H1 (cell line): ENCODE results near the gene KAZALD1. TPM values are rescaled to one million over a fixed set of nuclear protein-coding genes. Genes with fewer than 3 reads are reported as not detected.

Experiments
- CBX8 ChIP-seq: fragments of 300-800, 300-1000 bp; sonication (generic); IDR thresholded peaks from 2 replicates; pipeline ENCODE4 v1.7.1; 2016; ENCODE audit warnings: low read depth, low read length, borderline replicate concordance
- EP300 ChIP-seq, 2 experiments: IDR thresholded peaks; 1 replicate in 1 of 2; 2 replicates in 1 of 2; pipeline ENCODE4 v1.6.1; 2011 to 2012; ENCODE audit warnings: low read depth in 2 of 2, low read length in 2 of 2, mild to moderate bottlenecking in 2 of 2, borderline replicate concordance in 1 of 2, inconsistent platforms in 1 of 2, moderate library complexity in 1 of 2
- GTF2F1 ChIP-seq: IDR thresholded peaks from 2 replicates; pipeline ENCODE4 v1.6.1; 2012; ENCODE audit warnings: low read depth, low read length, improper control_type of control experiment, borderline replicate concordance
- JUN ChIP-seq: IDR thresholded peaks from 2 replicates; pipeline ENCODE4 v1.6.1; 2011; ENCODE audit warnings: low read depth, mild to moderate bottlenecking, improper control_type of control experiment, low read length
- KDM5A ChIP-seq: fragments of 200-600 bp; IDR thresholded peaks from 2 replicates; pipeline ENCODE4 v1.7.1; 2012; ENCODE audit warnings: mild to moderate bottlenecking, low read length, inconsistent platforms, mixed read lengths
- RNF2 ChIP-seq: fragments of 200-900, 300-1000 bp; sonication (generic); IDR thresholded peaks from 2 replicates; pipeline ENCODE4 v1.7.1; 2016; ENCODE audit warnings: borderline replicate concordance, low read depth, mild to moderate bottlenecking, antibody characterized with exemption, low read length; ENCODE audit not compliant: poor library complexity, severe bottlenecking; ENCODE audit errors: missing control alignments
- polyA plus RNA-seq, 7 experiments: library from polyadenylated mRNA; depleted of rRNA in 3 of 7; stranded (reverse) in 5 of 7; unstranded in 2 of 7; fragments of >200 nt in 5 of 7; fragments of 200-250 nt in 2 of 7; gene quantifications; 1 replicate in 5 of 7; 2 replicates in 1 of 7; 4 replicates in 1 of 7; pipeline versions ENCODE4 v1.2.1 to v1.2.3, GENCODE V29; 2011 to 2013; ENCODE audit warnings: missing spikeins in 2 of 7, mixed read lengths in 2 of 7
- total RNA-seq: library from RNA; stranded (reverse); fragmentation: NEBNext Ultra II Directional; extraction: Animal tissue kit (Norgen Biotek cat#: 25700); gene quantifications from 2 replicates; pipeline ENCODE4 v1.2.1, GENCODE V29; 2021

Gene KAZALD1
- total and polyA plus RNA-seq, 2 of the 8 experiments (the other 6 are each of a cell fraction or from before 2014, with no cell fraction given): 0.65 to 1.9 TPM

DNA sequence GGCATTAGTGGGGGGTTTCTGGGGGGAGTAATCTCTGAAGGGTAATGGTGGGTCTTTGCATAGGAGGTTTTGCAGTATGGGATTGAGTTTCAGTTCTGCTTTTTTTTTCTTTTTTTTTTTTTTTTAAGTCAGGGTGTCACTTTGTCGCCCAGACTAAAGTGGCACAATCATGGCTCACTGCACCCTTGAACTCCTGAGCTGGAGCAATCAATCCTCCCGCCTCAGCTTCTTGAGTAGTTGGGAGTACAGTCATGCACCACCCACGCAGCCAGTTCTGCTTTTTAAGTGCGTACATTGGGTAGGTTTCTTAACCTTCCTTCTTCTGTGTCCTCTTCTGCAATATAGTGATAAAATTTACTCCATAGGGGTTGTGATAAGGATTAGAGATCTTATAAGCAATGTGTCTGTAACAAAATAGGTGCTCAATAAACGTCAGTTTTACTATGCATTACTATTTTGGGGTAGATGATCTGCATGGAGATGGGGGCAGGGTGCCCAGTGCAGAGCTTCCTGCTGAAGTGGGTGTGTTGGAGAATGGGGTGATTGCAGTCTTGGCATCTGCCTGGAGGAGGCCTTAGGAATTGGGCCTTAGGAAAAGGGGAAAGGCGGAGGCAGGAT, 9.6 kb downstream of the KAZALD1 start (continued):
- TF ChIP-seq RNF2: no peak
- no peak for TF ChIP-seq KDM5A
- no peak for TF ChIP-seq EP300 (IDR thresholded peaks at IDR 0.05; ENCODE audit: borderline replicate concordance in 1 of 2, low read depth in 2 of 2, low read length in 2 of 2)
- no peak for TF ChIP-seq GTF2F1
- no peak for TF ChIP-seq CBX8
- TF ChIP-seq JUN: no peak
